Activated T-cell treated with anti-CD3 and anti-CD28 coated beads, Interleukin-2, amount 50 U/mL, for 1 hour (primary cell): ENCODE measurements around the gene SAMMSON.

Experiments used
- DNase-seq: peaks from one replicate; pipeline ENCODE4 v3.0.0-alpha.2; 2020

Gene SAMMSON

GRCh38 chr3:69999140-70000027 is at the start of gene SAMMSON:
Gene SAMMSON (plus strand): TSS chr3:69999733.
- DNase-seq: no peak

GRCh38 chr3:69951616-69952015 is 47.9 kb upstream of the SAMMSON start:
- DNase-seq: no peak

GRCh38 chr3:69959581-69959980 is 40.0 kb upstream of the SAMMSON start:
- no peak for DNase-seq

GRCh38 chr3:69961706-69962439 is 37.7 kb upstream of the SAMMSON start:
- DNase-seq: no peak

- no peak for DNase-seq
Observed at GRCh38 chr3:69963643-69964042, 35.9 kb upstream of the SAMMSON start.

- no peak for DNase-seq
Observed at GRCh38 chr3:69967156-69967555, 32.4 kb upstream of the SAMMSON start.

- no peak for DNase-seq
Observed at GRCh38 chr3:69970827-69971226, 28.7 kb upstream of the SAMMSON start.

- DNase-seq: no peak
Observed at GRCh38 chr3:69972672-69973071, 26.9 kb upstream of the SAMMSON start.

- DNase-seq: no peak
Observed at GRCh38 chr3:69976021-69976420, 23.5 kb upstream of the SAMMSON start.

GRCh38 chr3:69983546-69984265 is 15.8 kb upstream of the SAMMSON start:
- no peak for DNase-seq

- no peak for DNase-seq
Observed at GRCh38 chr3:69985266-69985665, 14.3 kb upstream of the SAMMSON start.

GRCh38 chr3:69986419-69986818 is 13.1 kb upstream of the SAMMSON start:
- DNase-seq: no peak

- no peak for DNase-seq
Observed at GRCh38 chr3:69987833-69988232, 11.7 kb upstream of the SAMMSON start.

- DNase-seq: no peak
Observed at GRCh38 chr3:69993757-69994156, 5.8 kb upstream of the SAMMSON start.

- DNase-seq: no peak
Observed at GRCh38 chr3:69994919-69995318, 4.6 kb upstream of the SAMMSON start.

- DNase-seq: no peak
Observed at GRCh38 chr3:69997631-69998307, 1.8 kb upstream of the SAMMSON start.

- DNase-seq: no peak
Observed at GRCh38 chr3:69998759-69999139, 784 bp upstream of the SAMMSON start.

GRCh38 chr3:70000028-70000410 is 486 bp downstream of the SAMMSON start:
- DNase-seq: no peak

- no peak for DNase-seq
Observed at GRCh38 chr3:70000563-70001081, 1.1 kb downstream of the SAMMSON start.

- no peak for DNase-seq
Observed at GRCh38 chr3:70003119-70003518, 3.6 kb downstream of the SAMMSON start.

- DNase-seq: no peak
Observed at GRCh38 chr3:70006089-70006488, 6.6 kb downstream of the SAMMSON start.

GRCh38 chr3:70010346-70010745 is 10.8 kb downstream of the SAMMSON start:
- no peak for DNase-seq

- no peak for DNase-seq
Observed at GRCh38 chr3:70011582-70011981, 12.0 kb downstream of the SAMMSON start.
